Upper lobe of left lung (tissue), 4 donors: ENCODE measurements around the gene RGP1.

Experiments used
- CTCF ChIP-seq, 6 experiments: fragments of 450-650 bp in 4 of 6; fragments of 200-600 bp in 2 of 6; sonication (generic) in 2 of 6; IDR thresholded peaks; one replicate each; pipeline ENCODE4 v1.5.1; 2016 to 2019; ENCODE audit warnings: antibody characterized with exemption in 6 of 6
- POLR2AphosphoS5 ChIP-seq, 2 donors: sonication (generic); formaldehyde crosslinking; IDR thresholded peaks; one replicate each; pipeline ENCODE4 v1.5.1; 2017; ENCODE audit warnings: antibody characterized with exemption in 2 of 2

DNA sequence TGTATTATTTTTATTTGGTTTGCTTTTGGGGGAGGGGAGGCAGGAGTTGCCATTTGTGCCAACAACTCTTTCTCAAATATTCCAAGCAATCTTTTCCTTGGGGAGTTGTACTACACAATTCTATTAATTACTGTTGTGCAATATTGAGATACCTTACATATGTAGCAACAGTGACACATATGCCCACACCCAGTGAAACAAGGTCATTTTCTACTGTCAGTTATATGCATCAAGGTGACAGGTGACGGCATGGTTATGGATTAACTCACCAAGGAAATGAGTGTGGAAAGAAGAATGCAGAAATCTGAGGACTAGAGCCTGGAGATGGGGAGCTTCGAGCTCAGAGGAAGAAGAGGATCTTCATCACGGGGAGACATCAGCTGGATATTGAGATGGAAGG lies 22.9 kb downstream of the RGP1 start:
- TF ChIP-seq CTCF (IDR thresholded peaks at IDR 0.05), result no peak
- no peak for TF ChIP-seq POLR2AphosphoS5 (IDR thresholded peaks at IDR 0.05)
